Cardiac ventricle fibroblast (primary cell): ENCODE measurements around the gene RAB28. TPM values are rescaled to one million over a fixed set of nuclear protein-coding genes. Genes with fewer than 3 reads are reported as not detected.

Experiments
- total RNA-seq: library from RNA; depleted of rRNA; stranded (reverse); fragments of >200 nt; gene quantifications from 2 replicates; pipeline ENCODE4 v1.2.3, GENCODE V29; 2015

Gene RAB28
- 9.9 and 12.6 TPM in 2 replicates for total RNA-seq

GRCh38 chr4:13484122-13484748 is at the start of gene RAB28:
Gene RAB28, minus strand, starts transcription at chr4:13484340.

Other genes starting within 250 kb of the RAB28 start
- not detected in 2 replicates for gene NKX3-2, start 60.2 kb upstream of the RAB28 start, total RNA-seq
- 20.5 and 21.2 TPM in 2 replicates for gene BOD1L1, start 143.4 kb upstream of the RAB28 start, total RNA-seq